UCSD-AML1 (cell line): ENCODE measurements around the gene RABL2B.
A peak's percentile ranks its signal among the peaks of the same experiment; 100 is the strongest.
"Not testable (repeated sequence)": the region's sequence is repeated elsewhere in the genome, so short reads cannot be mapped to it uniquely, and the experiment has no call there.

Source experiments
- DNase-seq: peaks from one replicate; lab custom pipeline; 2025; ENCODE audit not compliant: unreplicated experiment; lab: John Stamatoyannopoulos, UW

RABL2B gene

GRCh38 chr22:50783033-50783879 is at the start of gene RABL2B:
Gene RABL2B (minus strand): TSS chr22:50783636. CDS start chr22:50782294, 1,342 bp downstream.
- peak; percentile 90 for DNase-seq

DNA sequence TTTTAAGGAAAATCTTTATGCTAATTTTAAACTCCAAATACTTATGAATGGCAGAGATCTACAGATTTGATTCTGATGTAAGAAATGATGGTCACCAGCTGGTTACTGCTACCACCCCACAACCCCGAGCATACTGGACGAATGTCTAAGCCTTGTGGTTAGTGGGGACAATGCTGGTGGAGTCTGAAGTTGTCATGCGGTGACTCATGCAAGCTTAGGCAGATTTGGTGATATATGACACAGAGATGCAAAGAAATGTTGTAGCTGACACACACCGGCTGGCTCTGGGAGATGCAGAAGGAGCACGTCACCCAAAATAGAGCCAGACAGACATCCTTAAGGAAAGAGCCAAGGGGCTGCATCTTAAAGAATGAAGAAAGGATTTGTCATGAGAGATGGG is 3.5 kb upstream of the RABL2B start:
- not testable (repeated sequence) for DNase-seq

DNA sequence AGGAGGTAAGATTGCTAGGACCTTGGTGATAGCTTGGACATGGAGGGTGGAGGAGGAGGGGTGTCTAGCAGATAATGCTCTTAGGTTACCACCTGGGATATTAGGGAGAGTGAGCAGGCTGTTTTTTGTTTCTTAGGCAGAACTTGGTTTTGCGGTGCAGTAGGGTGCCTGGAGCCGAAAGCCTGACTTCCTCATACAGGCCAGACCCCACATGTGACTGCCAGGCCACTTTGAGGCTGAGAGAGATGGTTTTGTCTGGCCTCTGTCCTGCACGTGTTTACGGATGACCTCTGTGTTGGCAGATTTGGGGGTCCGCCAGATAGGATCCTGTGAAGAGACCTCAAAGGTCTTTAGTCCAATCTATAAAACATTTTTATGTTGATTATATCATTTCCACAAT is 1.9 kb upstream of the RABL2B start:
- not testable (repeated sequence) for DNase-seq

- not testable (repeated sequence) for DNase-seq
These were observed 442 bp upstream of the RABL2B start for GRCh38 chr22:50783880-50784276.

DNA sequence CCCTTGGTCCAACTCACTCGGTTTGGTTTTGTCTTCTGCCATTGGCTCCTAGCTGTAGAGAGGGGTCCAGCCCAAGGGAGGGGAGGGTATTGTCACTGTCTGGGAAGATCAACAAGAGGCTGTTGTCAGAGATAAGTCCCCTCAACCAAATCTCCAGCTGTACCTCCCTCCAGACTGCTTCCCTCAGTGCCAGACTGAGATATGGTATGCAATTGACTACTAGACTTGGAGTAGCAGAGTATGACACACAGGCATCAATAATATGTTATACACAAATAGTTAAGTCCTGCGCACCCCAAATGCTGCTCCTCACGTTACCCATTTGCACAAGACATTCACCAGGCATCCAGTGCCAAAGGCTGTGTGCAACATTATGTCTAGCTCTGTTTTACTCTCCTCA is 1.2 kb downstream of the RABL2B start:
- not testable (repeated sequence) for DNase-seq

DNA sequence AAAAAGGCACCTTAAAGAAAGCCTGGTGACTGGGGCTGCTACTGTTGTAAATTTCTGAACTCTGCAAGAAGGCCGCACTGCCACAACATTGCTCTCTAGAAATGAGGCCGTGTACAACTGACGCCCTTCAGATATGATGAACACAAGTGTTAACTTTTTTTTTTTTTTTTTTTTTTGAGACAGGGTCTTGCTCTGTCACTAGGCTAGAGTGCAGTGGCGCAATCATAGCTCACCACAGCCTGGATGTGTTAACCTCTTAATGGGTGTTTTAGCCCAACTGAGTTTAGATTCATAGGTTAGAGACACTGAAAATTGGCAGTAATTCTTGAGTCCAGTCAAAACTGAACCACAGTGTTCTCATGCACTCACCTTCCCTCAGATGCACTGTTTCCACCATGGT is 3.2 kb downstream of the RABL2B start:
- DNase-seq, result not testable (repeated sequence)

- not testable (repeated sequence) for DNase-seq
These were observed 5.8 kb downstream of the RABL2B start for GRCh38 chr22:50777631-50778030.

- peak; percentile 56 for DNase-seq
These were observed 8.3 kb downstream of the RABL2B start for GRCh38 chr22:50775132-50775531.

DNA sequence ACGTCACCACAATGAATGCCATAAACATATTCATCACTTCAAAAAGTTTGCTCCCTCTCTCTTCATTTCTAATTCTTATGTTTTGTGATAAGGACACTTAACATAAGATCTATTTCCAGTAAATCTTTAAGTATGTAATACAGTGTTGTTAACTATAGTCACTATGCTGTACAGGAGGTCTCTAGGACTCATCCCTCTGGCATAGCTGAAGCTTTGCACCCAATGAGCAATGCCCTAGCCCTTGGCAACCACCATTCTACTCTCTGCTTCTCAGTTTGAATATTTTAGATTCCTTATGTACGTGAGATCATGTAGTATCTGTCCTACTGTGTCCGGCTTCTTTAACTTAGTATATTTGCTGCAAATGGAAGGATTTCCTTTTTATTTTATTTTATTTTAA is 19.1 kb downstream of the RABL2B start:
- DNase-seq, result not testable (repeated sequence)

DNA sequence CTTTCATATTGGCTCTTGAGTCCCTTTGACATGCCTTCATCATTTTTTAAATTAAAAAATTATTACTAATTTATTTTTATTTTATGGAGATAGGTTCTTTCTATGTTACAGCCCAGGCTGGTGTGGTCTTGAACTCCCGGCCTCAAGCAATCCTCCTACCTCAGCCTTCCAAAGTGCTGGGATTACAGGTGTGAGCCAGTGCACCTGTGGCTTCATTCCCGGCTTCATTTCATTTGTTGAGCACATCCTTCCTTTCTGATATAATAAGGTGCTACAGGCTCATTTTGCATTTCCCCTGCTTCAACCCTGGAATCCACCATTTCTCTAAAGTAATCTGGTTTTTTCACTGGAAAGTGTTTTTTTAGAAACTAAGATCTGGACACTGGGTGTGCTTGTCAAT is 21.6 kb downstream of the RABL2B start:
- DNase-seq, result not testable (repeated sequence)

DNA sequence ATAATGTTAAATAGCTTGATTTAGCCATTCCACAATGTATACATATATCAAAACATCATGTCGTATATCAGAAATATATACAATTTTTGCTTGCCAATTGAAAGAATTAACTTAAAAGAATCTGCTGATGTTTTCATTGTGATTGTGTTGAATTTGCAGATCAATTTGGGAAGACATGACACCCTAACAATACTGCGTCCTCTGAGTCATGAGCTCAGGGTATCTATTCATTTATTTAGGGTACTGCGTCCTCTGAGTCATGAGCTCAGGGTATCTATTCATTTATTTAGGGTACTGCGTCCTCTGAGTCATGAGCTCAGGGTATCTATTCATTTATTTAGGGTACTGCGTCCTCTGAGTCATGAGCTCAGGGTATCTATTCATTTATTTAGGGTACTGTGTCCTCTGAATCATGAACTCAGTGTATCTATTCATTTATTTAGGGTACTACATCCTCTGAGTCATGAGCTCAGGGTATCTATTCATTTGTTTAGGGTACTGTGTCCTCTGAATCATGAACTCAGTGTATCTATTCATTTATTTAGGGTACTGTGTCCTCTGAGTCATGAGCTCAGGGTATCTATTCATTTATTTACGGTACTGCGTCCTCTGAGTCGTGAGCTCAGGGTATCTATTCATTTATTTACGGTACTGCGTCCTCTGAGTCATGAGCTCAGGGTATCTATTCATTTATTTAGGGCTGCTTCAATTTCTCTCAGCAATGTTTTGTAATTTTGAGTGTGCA is 23.7 kb downstream of the RABL2B start:
- not testable (repeated sequence) for DNase-seq

DNA sequence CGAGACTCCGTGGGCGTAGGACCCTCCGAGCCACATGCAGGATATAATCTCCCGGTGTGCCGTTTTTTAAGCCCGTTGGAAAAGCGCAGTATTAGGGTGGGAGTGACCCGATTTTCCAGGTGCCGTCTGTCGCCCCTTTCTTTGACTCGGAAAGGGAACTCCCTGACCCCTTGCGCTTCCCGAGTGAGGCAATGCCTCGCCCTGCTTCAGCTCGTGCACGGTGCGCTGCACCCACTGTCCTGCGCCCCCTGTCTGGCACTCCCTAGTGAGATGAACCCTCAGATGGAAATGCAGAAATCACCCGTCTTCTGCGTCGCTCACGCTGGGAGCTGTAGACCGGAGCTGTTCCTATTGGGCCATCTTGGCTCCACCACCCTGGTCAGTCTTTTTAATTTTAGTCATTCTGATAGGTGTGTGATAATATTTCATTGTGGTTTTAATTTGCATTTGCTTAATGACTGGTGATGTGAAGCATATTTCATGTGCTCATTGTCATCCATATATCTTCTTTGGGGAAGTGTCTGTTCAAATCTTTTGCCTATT is 26.4 kb downstream of the RABL2B start:
- DNase-seq, result not testable (repeated sequence)

- not testable (repeated sequence) for DNase-seq
These were observed 27.0 kb downstream of the RABL2B start for GRCh38 chr22:50756406-50756805.

GRCh38 chr22:50755251-50755650 is 28.2 kb downstream of the RABL2B start:
- not testable (repeated sequence) for DNase-seq

DNA sequence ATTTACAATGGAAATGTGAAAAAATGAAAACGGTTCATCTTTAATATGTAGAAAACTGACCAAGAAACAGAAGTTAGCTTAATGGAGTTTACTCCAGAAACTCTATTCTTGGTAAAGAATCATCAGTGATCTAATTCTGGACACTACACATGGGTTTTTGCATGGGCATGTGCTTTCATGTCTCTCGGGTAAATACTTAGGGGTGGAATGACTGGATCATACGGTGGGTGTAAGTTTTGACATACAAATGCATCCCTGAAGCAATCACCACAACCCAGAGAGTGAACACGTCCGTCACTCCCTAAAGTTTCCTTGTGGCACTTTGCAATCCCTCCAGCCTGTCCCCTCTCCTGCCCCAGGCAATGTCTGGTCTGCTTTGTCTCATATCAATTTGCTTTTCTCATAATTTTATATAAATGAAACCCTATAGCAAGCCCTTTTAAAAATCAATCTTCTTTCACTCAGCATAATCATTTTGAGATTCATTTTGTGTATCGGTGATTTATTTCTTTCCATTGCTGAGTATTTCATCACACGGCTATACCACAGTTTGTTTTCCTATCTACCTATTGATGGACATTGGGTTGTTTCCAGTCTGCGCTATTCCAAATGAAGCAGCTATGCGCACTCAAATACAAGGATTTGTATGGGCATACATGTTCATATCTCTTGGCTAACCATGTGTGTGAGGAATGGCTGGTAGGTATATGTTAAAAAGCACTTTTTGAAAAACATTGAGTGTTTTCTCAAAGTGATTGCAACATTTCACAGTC is 33.9 kb downstream of the RABL2B start:
- not testable (repeated sequence) for DNase-seq

DNA sequence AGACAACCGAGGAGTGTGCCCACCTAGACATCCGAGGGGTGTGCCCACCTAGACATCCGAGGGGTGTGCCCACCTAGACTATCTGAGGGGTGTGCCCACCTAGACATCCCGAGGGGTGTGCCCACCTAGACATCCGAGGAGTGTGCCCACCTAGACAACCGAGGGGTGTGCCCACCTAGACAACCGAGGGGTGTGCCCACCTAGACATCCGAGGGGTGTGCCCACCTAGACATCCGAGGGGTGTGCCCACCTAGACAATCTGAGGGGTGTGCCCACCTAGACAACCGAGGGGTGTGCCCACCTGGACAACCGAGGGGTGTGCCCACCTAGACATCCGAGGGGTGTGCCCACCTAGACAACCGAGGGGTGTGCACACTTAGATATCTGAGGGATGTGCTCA is 34.8 kb downstream of the RABL2B start:
- DNase-seq, result not testable (repeated sequence)

DNA sequence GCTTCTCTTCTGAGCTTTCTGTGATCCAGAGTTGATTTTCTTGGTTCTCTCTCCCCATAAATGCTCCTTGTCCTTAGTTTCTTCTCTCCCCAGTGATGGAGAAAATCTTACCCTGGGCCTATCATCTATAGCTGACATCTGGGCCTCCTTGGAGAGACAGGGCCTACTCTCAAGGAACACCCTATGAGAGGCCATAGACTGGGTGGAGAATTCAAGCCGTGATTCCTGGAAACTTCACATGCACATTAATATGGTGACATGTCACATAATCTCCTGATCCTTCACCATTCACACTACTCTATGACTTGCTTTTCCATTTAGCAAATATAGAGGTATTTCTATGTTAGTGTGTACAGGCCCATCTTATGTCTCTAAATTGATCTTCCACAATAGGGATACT is 35.9 kb downstream of the RABL2B start:
- not testable (repeated sequence) for DNase-seq

GRCh38 chr22:50744424-50744823 is 39.0 kb downstream of the RABL2B start:
- not testable (repeated sequence) for DNase-seq

GRCh38 chr22:50740714-50741113 is 42.7 kb downstream of the RABL2B start:
- not testable (repeated sequence) for DNase-seq

DNA sequence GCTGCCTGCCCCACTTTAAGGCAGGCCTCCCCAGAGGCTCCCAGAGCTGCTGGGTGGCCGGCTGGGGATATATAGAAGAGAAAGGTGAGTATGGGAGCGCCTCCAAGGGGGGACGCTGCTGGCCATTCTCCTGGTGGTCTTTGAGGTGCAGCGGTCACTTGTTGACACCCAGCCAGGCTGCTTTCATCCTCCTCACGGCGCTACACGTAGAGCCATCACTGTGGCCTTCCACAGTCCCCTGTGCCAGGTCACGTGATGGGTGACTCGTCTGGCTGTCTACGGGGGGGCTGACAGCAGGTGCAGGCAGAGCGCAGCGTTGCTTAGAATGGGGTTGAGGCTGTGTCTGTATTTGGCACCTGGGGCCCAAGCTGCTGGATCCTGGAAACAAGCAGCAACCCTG is 43.5 kb downstream of the RABL2B start:
- DNase-seq, result no peak

DNA sequence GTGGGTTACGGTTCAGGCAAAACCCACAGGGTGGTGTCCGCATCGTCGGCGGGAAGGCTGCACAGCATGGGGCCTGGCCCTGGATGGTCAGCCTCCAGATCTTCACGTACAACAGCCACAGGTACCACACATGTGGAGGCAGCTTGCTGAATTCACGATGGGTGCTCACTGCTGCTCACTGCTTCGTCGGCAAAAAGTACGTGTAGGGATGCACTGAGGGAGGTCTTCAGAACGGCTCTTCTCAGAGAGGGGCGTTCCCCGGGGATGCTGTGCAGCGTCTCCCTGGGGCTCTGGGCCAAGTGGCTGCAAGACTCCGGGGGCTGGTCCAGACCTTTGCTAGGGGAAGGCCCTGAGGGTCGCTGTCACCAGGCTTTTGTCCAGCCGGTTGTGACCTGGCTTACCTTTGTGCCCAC is 44.2 kb downstream of the RABL2B start:
- no peak for DNase-seq
